ENCODE measurements around the gene FEZ2.

- TF ChIP-seq CTCF (IDR thresholded peaks at IDR 0.05; ENCODE audit: extremely low read depth in 1 of 2, insufficient read depth in 1 of 2, low read depth in 1 of 2, low read length in 2 of 2) (no peak), FOS (IDR thresholded peaks at IDR 0.05; ENCODE audit: borderline replicate concordance, insufficient read depth, low read length) (no peak), EZH2 (IDR thresholded peaks at IDR 0.05; ENCODE audit: borderline replicate concordance, low read depth, low read length, severe bottlenecking) (no peak), JUN (IDR thresholded peaks at IDR 0.05; ENCODE audit: borderline replicate concordance, insufficient read depth, insufficient read length, low read depth) (no peak), POLR2A (IDR thresholded peaks at IDR 0.05; ENCODE audit: low read depth, low read length) (no peak)
Observed at GRCh38 chr2:36516136-36516870, 81.7 kb downstream of the FEZ2 start.
